Subcutaneous adipose tissue (tissue), 4 donors: ENCODE measurements around the gene PLA2G2C. TPM values are rescaled to one million over a fixed set of nuclear protein-coding genes. Genes with fewer than 3 reads are reported as not detected.

Experiments used
- CTCF ChIP-seq: fragments of 450-650 bp; IDR thresholded peaks from one replicate; pipeline ENCODE4 v1.5.1; 2016; ENCODE audit warnings: low read depth, mild to moderate bottlenecking, control low read depth, antibody characterized with exemption, moderate library complexity
- total RNA-seq, 4 donors: library from RNA; depleted of rRNA; stranded (reverse); fragments of >200 nt; gene quantifications; one replicate each; pipeline ENCODE4 v1.1.0, GENCODE V29; 2016

PLA2G2C gene
- total RNA-seq: not detected

- no peak for TF ChIP-seq CTCF
These were observed at the start of gene PLA2G2C, which contains the start of gene UBXN10 for GRCh38 chr1:20185834-20186782. Gene PLA2G2C, minus strand, starts transcription at chr1:20186518. Its CDS starts 9,155 bp downstream, at chr1:20177363. Gene UBXN10, plus strand, starts transcription at chr1:20186096. Its CDS starts 4,466 bp downstream, at chr1:20190562.

- TF ChIP-seq CTCF: no peak
These were observed 48.6 kb upstream of the PLA2G2C start for GRCh38 chr1:20234788-20235535.

- TF ChIP-seq CTCF: no peak
These were observed 47.5 kb upstream of the PLA2G2C start for GRCh38 chr1:20233866-20234265.

GRCh38 chr1:20233394-20233793 lies 47.1 kb upstream of the PLA2G2C start:
- TF ChIP-seq CTCF: no peak

GRCh38 chr1:20229171-20229570 lies 42.9 kb upstream of the PLA2G2C start:
- no peak for TF ChIP-seq CTCF

GRCh38 chr1:20228314-20228825 lies 42.1 kb upstream of the PLA2G2C start:
- no peak for TF ChIP-seq CTCF

GRCh38 chr1:20227704-20228103 lies 41.4 kb upstream of the PLA2G2C start:
- TF ChIP-seq CTCF: no peak
